Endothelial cell of umbilical vein (primary cell): Measurements from ENCODE around the gene SPON1. TPM values are rescaled to one million over a fixed set of nuclear protein-coding genes. Genes with fewer than 3 reads are reported as not detected.

Experiments
- BruUV-seq: library from RNA; stranded (reverse); fragments of 400-500 nt; replicated peaks from 2 replicates; lab custom pipeline; 2021; lab: Mats Ljungman, UMichigan
- CTCF ChIA-PET: fragments of 300-600, 350-600 bp; sonication (Branson Sonifier 250); formaldehyde crosslinking; loops from one replicate; lab custom pipeline; 2021; ENCODE audit warnings: antibody characterized with exemption, inconsistent platforms; lab: Charles Lee
- POLR2A ChIA-PET: fragments of 300-600, 350-600 bp; sonication (Branson Sonifier 250); formaldehyde crosslinking; loops from one replicate; lab custom pipeline; 2021; ENCODE audit warnings: antibody characterized with exemption, inconsistent platforms; lab: Charles Lee
- DNase-seq: peaks from one replicate; pipeline ENCODE4 v3.0.0-alpha.2; 2011; ENCODE audit warnings: low read depth, low spot score
- FAIRE-seq: peaks from 2 replicates; lab custom pipeline; 2011; peaks lifted over from hg19 to GRCh38; lab: Jason Lieb, UNC
- H2AFZ ChIP-seq: 2 replicates; pipeline ENCODE4 v1.6.0; 2012; ENCODE audit warnings: low read depth, low read length, control low read depth, inconsistent platforms
- H3K27ac ChIP-seq: 2 replicates; pipeline ENCODE4 v1.5.1; 2011; ENCODE audit warnings: low read depth, mild to moderate bottlenecking, control low read depth, low read length, moderate library complexity; ENCODE audit not compliant: insufficient read depth
- H3K27me3 ChIP-seq, 2 experiments: 2 replicates each; pipeline versions ENCODE4 v1.6.0 to v1.6.1; 2011; ENCODE audit warnings: low read length in 2 of 2, mixed read lengths in 1 of 2; ENCODE audit not compliant: control insufficient read depth in 2 of 2, insufficient read depth in 2 of 2
- H3K36me3 ChIP-seq, 2 experiments: 2 replicates in 1 of 2; 3 replicates in 1 of 2; pipeline ENCODE4 v1.5.1; 2011; ENCODE audit warnings: low read length in 2 of 2, mild to moderate bottlenecking in 1 of 2, moderate library complexity in 1 of 2; ENCODE audit not compliant: control insufficient read depth in 2 of 2, insufficient read depth in 2 of 2; ENCODE audit errors: extremely low read depth in 1 of 2
- H3K4me1 ChIP-seq: 3 replicates; pipeline ENCODE4 v1.5.1; 2011; ENCODE audit warnings: mild to moderate bottlenecking, low read length; ENCODE audit not compliant: control insufficient read depth, insufficient read depth; ENCODE audit errors: extremely low read depth
- H3K4me2 ChIP-seq: 2 replicates; pipeline ENCODE4 v1.6.1; 2011; ENCODE audit warnings: low read length, control low read depth, mixed read lengths; ENCODE audit not compliant: insufficient read depth
- H3K4me3 ChIP-seq, 3 experiments: fragments of 200-600 bp in 1 of 3; sonication (generic), shearing (Covaris generic) in 1 of 3; replicated peaks in 1 of 3; 2 replicates each; pipeline ENCODE4 v1.5.1; 2011 to 2016; ENCODE audit warnings: control low read depth in 3 of 3, low read length in 3 of 3, mild to moderate bottlenecking in 2 of 3, inconsistent platforms in 1 of 3, low read depth in 1 of 3, moderate library complexity in 1 of 3; ENCODE audit not compliant: insufficient read depth in 1 of 3
- H3K79me2 ChIP-seq: 2 replicates; pipeline ENCODE4 v1.6.0; 2012; ENCODE audit warnings: low read length, inconsistent platforms; ENCODE audit not compliant: control insufficient read depth, insufficient read depth
- H3K9ac ChIP-seq: replicated peaks from 2 replicates; pipeline ENCODE3; 2011; ENCODE audit warnings: low read length, control low read depth; ENCODE audit not compliant: insufficient read depth; ENCODE audit errors: extremely low read depth
- H3K9me1 ChIP-seq: replicated peaks from 3 replicates; pipeline ENCODE4 v1.6.0; 2011; ENCODE audit warnings: mild to moderate bottlenecking, low read length; ENCODE audit not compliant: control insufficient read depth, insufficient read depth; ENCODE audit errors: extremely low read depth
- H3K9me3 ChIP-seq: replicated peaks from 2 replicates; pipeline ENCODE4 v1.5.1; 2012; ENCODE audit warnings: low read length, inconsistent platforms; ENCODE audit not compliant: control insufficient read depth, insufficient read depth
- H4K20me1 ChIP-seq: replicated peaks from 2 replicates; pipeline ENCODE3; 2011; ENCODE audit warnings: mild to moderate bottlenecking, low read length; ENCODE audit not compliant: control insufficient read depth, insufficient read depth; ENCODE audit errors: extremely low read depth
- EZH2 ChIP-seq: IDR thresholded peaks from 2 replicates; pipeline ENCODE4 v1.6.1; 2012; ENCODE audit warnings: borderline replicate concordance, low read depth, mild to moderate bottlenecking, moderate library complexity, low read length, inconsistent platforms; ENCODE audit not compliant: severe bottlenecking
- FOS ChIP-seq: IDR thresholded peaks from 2 replicates; pipeline ENCODE4 v1.6.1; 2011; ENCODE audit warnings: mild to moderate bottlenecking, low read length, moderate library complexity, borderline replicate concordance; ENCODE audit not compliant: insufficient read depth
- GATA2 ChIP-seq: IDR thresholded peaks from 2 replicates; pipeline ENCODE4 v1.7.0; 2011; ENCODE audit warnings: low read depth, mild to moderate bottlenecking, moderate library complexity, mixed read lengths, low read length; ENCODE audit not compliant: insufficient read length, insufficient read depth
- JUN ChIP-seq: IDR thresholded peaks from 2 replicates; pipeline ENCODE4 v1.6.1; 2011; ENCODE audit warnings: borderline replicate concordance, low read depth; ENCODE audit not compliant: insufficient read length, insufficient read depth
- MYC ChIP-seq: IDR thresholded peaks from one replicate; pipeline ENCODE4 v1.6.1; 2011; ENCODE audit warnings: mild to moderate bottlenecking, low read depth, low read length
- POLR2A ChIP-seq: IDR thresholded peaks from 2 replicates; pipeline ENCODE4 v1.6.1; 2012; ENCODE audit warnings: low read depth, mild to moderate bottlenecking, control low read depth, low read length
- POLR2AphosphoS5 ChIP-seq: IDR thresholded peaks from 2 replicates; pipeline ENCODE4 v1.6.1; 2012; ENCODE audit warnings: low read depth, mild to moderate bottlenecking, control low read depth, low read length, moderate library complexity; ENCODE audit not compliant: insufficient read depth
- dilution Hi-C: fragments of 300-500 bp; cut with MboI; formaldehyde crosslinking; loops from one replicate; pipeline ENCODE4 v1.15.0; 2019; ENCODE audit warnings: low sequenced_read_pairs; ENCODE audit not compliant: extremely low pct_ligation_motif_present
- intact Hi-C: fragments of 100-400 bp; cut with micrococcal nuclease; formaldehyde crosslinking; loops from one replicate; pipeline ENCODE4 v1.10.0; 2022
- polyA plus RNA-seq, 4 experiments: library from polyadenylated mRNA; depleted of rRNA in 3 of 4; stranded (reverse) in 3 of 4; unstranded in 1 of 4; fragments of >200 nt; gene quantifications; 2 replicates each; pipeline versions ENCODE4 v1.2.1 to v1.2.3, GENCODE V29; 2011 to 2012; ENCODE audit warnings: missing spikeins in 1 of 4
- total RNA-seq: library from RNA; stranded (reverse); gene quantifications from 2 replicates; pipeline ENCODE4 v1.2.3, GENCODE V29; 2021
- TF ChIP-seq, protein P1 (sequence below): IDR thresholded peaks from 2 replicates; pipeline ENCODE4 v1.6.1; 2011; ENCODE audit not compliant: insufficient read depth, insufficient read length
- TF ChIP-seq, protein P2 (sequence below), 2 donors: IDR thresholded peaks; 1 replicate in 1 of 2; 2 replicates in 1 of 2; pipeline ENCODE4 v1.5.1; 2011; ENCODE audit warnings: low read length in 2 of 2, mild to moderate bottlenecking in 2 of 2, moderate library complexity in 2 of 2, control low read depth in 1 of 2, inconsistent platforms in 1 of 2, low read depth in 1 of 2; ENCODE audit not compliant: insufficient read depth in 1 of 2; ENCODE audit errors: extremely low read depth in 1 of 2

The SPON1 gene
- total and polyA plus RNA-seq, 2 donors (not counting 3 experiments of a cell fraction or from before 2014, with no cell fraction given), result 0.31 TPM; not detected in 1

DNA sequence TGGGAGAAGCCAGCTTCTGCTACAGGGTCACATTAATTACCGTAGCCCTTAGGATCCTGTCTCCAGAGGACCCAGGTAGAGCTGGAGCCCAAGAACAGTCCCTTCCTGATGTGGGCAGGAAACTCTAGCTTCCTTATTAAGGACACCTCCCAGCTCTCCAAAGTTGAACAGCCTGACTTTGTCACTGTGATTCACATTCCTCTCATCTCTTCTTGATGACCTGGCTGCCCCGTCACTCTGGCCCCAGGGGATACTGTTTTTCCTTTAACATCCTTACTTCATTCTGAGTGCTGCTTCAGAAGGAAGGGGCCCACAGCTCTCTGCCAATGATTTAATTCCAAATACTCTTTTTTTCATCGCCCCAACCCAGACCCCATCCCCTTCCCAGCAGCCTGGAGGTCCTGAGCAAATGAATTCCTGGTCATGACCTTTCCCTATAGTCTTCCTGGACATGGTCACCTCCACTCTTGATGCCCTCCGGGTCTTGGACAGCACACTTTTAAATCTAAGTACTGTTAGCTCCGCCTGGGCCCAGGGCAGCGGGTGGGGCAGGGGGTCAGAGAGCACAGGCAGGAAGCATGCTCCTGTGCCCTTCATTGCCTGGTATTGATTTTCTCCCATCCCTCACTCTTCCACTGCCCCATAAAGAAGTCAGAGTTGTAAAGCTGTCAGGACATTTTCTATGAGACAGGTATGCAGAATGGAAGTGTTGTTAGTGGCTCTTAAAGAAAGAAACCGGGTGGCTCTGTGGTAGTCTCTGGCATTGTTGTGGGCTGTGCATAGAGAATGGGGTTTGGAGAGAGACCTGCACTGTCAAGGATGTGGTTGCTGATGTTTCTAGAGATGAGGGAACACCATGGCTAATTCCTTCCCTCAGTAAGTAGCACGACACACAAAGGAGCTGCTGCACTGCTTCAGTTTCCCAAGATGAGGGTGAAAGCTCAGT lies 22.3 kb upstream of the SPON1 start:
- peaks cover 11% of the 10 kb centered on the region for H3K4me1 ChIP-seq
- intact Hi-C loops (no loop called here), dilution Hi-C loops (no loop called here)
- no peak overlapping the region for H2AFZ ChIP-seq
- FAIRE-seq (no peak), DNase-seq (no peak)
- H3K27ac ChIP-seq, result no peak overlapping the region
- no peaks in the 10 kb centered on the region for H3K36me3 ChIP-seq
- no peaks in the 10 kb centered on the region for H3K9me3 ChIP-seq
- CTCF ChIA-PET, result no interaction called here
- POLR2A ChIA-PET, result no interaction called here
- no peaks in the 10 kb centered on the region for H3K27me3 ChIP-seq
- no peak overlapping the region for H3K9ac ChIP-seq
- TF ChIP-seq GATA2 (no peak), POLR2AphosphoS5 (no peak), JUN (no peak), EZH2 (no peak), FOS (no peak), MYC (no peak), POLR2A (no peak)
- TF ChIP-seq, protein P1, sequence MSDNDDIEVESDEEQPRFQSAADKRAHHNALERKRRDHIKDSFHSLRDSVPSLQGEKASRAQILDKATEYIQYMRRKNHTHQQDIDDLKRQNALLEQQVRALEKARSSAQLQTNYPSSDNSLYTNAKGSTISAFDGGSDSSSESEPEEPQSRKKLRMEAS, result no peak
- TF ChIP-seq, protein P2, sequence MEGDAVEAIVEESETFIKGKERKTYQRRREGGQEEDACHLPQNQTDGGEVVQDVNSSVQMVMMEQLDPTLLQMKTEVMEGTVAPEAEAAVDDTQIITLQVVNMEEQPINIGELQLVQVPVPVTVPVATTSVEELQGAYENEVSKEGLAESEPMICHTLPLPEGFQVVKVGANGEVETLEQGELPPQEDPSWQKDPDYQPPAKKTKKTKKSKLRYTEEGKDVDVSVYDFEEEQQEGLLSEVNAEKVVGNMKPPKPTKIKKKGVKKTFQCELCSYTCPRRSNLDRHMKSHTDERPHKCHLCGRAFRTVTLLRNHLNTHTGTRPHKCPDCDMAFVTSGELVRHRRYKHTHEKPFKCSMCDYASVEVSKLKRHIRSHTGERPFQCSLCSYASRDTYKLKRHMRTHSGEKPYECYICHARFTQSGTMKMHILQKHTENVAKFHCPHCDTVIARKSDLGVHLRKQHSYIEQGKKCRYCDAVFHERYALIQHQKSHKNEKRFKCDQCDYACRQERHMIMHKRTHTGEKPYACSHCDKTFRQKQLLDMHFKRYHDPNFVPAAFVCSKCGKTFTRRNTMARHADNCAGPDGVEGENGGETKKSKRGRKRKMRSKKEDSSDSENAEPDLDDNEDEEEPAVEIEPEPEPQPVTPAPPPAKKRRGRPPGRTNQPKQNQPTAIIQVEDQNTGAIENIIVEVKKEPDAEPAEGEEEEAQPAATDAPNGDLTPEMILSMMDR (IDR thresholded peaks at IDR 0.05; ENCODE audit: extremely low read depth in 1 of 2, insufficient read depth in 1 of 2, low read depth in 1 of 2, low read length in 2 of 2), result no peak
- H3K4me2 ChIP-seq, result no peak overlapping the region
- H3K4me3 ChIP-seq, result no peak overlapping the region
- BruUV-seq, result no TSS peak
- H3K79me2 ChIP-seq, result no peaks in the 10 kb centered on the region
- H4K20me1 ChIP-seq, result no peaks in the 10 kb centered on the region
- no peaks in the 10 kb centered on the region for H3K9me1 ChIP-seq
